Endothelial cell (in vitro differentiated cells): ENCODE results near the gene RALY. TPM values are rescaled to one million over a fixed set of nuclear protein-coding genes. Genes with fewer than 3 reads are reported as not detected.

ENCODE experiments used
- DNase-seq: peaks from one replicate; pipeline ENCODE4 v3.0.0; 2021; ENCODE audit warnings: low spot score
- H3K27ac Mint-ChIP-seq: one replicate; pipeline ENCODE4 v1.8.0; 2021; ENCODE audit warnings: mixed read lengths, inconsistent platforms; ENCODE audit not compliant: unreplicated experiment
- H3K27me3 Mint-ChIP-seq: one replicate; pipeline ENCODE4 v1.8.0; 2021; ENCODE audit warnings: mild to moderate bottlenecking, moderate library complexity, mixed read lengths, inconsistent platforms; ENCODE audit not compliant: unreplicated experiment
- H3K36me3 Mint-ChIP-seq: one replicate; pipeline ENCODE4 v1.8.0; 2021; ENCODE audit warnings: mild to moderate bottlenecking, low read depth, mixed read lengths, inconsistent platforms; ENCODE audit not compliant: unreplicated experiment
- H3K4me1 Mint-ChIP-seq: one replicate; pipeline ENCODE4 v1.8.0; 2021; ENCODE audit warnings: mild to moderate bottlenecking, mixed read lengths, inconsistent platforms; ENCODE audit not compliant: unreplicated experiment
- H3K4me3 Mint-ChIP-seq: one replicate; pipeline ENCODE4 v1.8.0; 2021; ENCODE audit warnings: mild to moderate bottlenecking, mixed read lengths, inconsistent platforms; ENCODE audit not compliant: unreplicated experiment
- H3K9me3 Mint-ChIP-seq: one replicate; pipeline ENCODE4 v1.8.0; 2021; ENCODE audit warnings: mixed read lengths, inconsistent platforms; ENCODE audit not compliant: unreplicated experiment
- CTCF ChIP-seq: fragments of 200-600 bp; sonication (generic); IDR thresholded peaks from one replicate; pipeline ENCODE4 v1.5.0; 2021; ENCODE audit warnings: antibody characterized with exemption; ENCODE audit not compliant: unreplicated experiment
- total RNA-seq: library from RNA; stranded (reverse); fragmentation: NEBNext Ultra II Directional; extraction: Animal tissue kit (Norgen Biotek cat#: 25700); gene quantifications from one replicate; pipeline ENCODE4 v1.2.1, GENCODE V29; 2021; ENCODE audit not compliant: unreplicated experiment

Gene RALY
- total RNA-seq, 1 donor from 2014 or later: 168 TPM

GRCh38 chr20:34015401-34016335 is 22.0 kb downstream of the RALY start:
- H3K4me1 Mint-ChIP-seq: peaks cover 29% of the 10 kb centered on the region
- H3K36me3 Mint-ChIP-seq: peaks cover 5% of the 10 kb centered on the region
- no peak for TF ChIP-seq CTCF
- H3K4me3 Mint-ChIP-seq: no peak overlapping the region
- no peak for DNase-seq
- no peaks in the 10 kb centered on the region for H3K27me3 Mint-ChIP-seq
- H3K9me3 Mint-ChIP-seq: no peaks in the 10 kb centered on the region
- peak overlapping the region; percentile 28 for H3K27ac Mint-ChIP-seq

GRCh38 chr20:34016736-34017135 is 23.0 kb downstream of the RALY start:
- Mint-ChIP-seq H3K4me1 (peaks cover 29% of the 10 kb centered on the region), H3K4me3 (no peak overlapping the region), H3K9me3 (no peaks in the 10 kb centered on the region), H3K36me3 (peaks cover 5% of the 10 kb centered on the region), H3K27ac (no peak overlapping the region), H3K27me3 (no peaks in the 10 kb centered on the region)
- TF ChIP-seq CTCF: no peak
- DNase-seq: no peak

- H3K9me3 Mint-ChIP-seq: no peaks in the 10 kb centered on the region
- no peak for DNase-seq
- H3K27me3 Mint-ChIP-seq: no peaks in the 10 kb centered on the region
- H3K27ac Mint-ChIP-seq: no peak overlapping the region
- peaks cover 26% of the 10 kb centered on the region for H3K4me1 Mint-ChIP-seq
- no peak for TF ChIP-seq CTCF
- no peak overlapping the region for H3K4me3 Mint-ChIP-seq
- H3K36me3 Mint-ChIP-seq: peaks cover 5% of the 10 kb centered on the region
Observed at GRCh38 chr20:34017610-34018009, 23.9 kb downstream of the RALY start.

- TF ChIP-seq CTCF: no peak
- Mint-ChIP-seq H3K27ac (no peak overlapping the region), H3K9me3 (no peaks in the 10 kb centered on the region), H3K36me3 (peaks cover 5% of the 10 kb centered on the region), H3K27me3 (no peaks in the 10 kb centered on the region), H3K4me1 (peaks cover 27% of the 10 kb centered on the region), H3K4me3 (no peak overlapping the region)
- DNase-seq: no peak
Observed at GRCh38 chr20:34018166-34018565, 24.5 kb downstream of the RALY start.

DNA sequence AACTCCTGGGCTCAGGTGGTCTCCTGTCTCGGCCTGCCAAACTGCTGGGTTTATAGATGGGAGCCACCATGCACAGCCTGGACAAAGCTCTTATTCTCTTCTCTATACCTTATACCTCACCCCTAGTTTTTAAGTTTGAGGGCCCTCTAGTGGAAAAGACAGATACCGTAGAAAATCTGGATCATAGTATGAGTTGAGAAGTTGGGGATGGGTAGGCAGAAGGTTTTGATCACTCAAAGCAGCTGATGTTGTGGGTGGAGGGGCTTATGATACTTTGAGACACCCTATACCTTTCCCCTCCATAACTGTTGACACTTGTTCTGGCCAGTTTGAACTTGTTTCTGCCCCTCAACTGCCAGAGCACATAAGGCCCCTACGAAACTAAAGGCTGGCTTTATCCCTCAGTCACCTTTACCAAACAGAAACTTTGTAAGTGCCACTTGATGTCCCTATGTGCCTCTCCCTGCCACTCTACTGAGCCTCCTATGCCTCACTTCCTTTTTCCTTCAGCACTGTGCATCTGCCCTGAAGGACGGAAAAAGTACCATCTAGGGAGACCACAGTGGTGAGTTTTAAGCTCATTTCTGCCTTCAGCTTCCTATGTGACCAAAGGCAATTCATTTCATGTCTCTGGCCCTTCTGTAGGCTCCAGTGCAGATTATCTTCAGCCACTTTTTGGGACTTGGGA is 28.6 kb downstream of the RALY start:
- TF ChIP-seq CTCF: no peak

More for the DNA sequence above, 28.6 kb downstream of the RALY start:
- H3K36me3 Mint-ChIP-seq: peaks cover 5% of the 10 kb centered on the region
- H3K27ac Mint-ChIP-seq: no peak overlapping the region
- peaks cover 1% of the 10 kb centered on the region for H3K27me3 Mint-ChIP-seq
- H3K4me1 Mint-ChIP-seq: peaks cover 36% of the 10 kb centered on the region
- no peak overlapping the region for H3K4me3 Mint-ChIP-seq
- DNase-seq: no peak
- no peaks in the 10 kb centered on the region for H3K9me3 Mint-ChIP-seq
